DMS53 treated with DMSO at 0.1 percent for 48 hours (cell line): ENCODE measurements around the gene TNFRSF12A.

Source experiments
- DNase-seq: peaks from one replicate; lab custom pipeline; 2025; ENCODE audit not compliant: unreplicated experiment; lab: John Stamatoyannopoulos, UW

Gene TNFRSF12A

DNA sequence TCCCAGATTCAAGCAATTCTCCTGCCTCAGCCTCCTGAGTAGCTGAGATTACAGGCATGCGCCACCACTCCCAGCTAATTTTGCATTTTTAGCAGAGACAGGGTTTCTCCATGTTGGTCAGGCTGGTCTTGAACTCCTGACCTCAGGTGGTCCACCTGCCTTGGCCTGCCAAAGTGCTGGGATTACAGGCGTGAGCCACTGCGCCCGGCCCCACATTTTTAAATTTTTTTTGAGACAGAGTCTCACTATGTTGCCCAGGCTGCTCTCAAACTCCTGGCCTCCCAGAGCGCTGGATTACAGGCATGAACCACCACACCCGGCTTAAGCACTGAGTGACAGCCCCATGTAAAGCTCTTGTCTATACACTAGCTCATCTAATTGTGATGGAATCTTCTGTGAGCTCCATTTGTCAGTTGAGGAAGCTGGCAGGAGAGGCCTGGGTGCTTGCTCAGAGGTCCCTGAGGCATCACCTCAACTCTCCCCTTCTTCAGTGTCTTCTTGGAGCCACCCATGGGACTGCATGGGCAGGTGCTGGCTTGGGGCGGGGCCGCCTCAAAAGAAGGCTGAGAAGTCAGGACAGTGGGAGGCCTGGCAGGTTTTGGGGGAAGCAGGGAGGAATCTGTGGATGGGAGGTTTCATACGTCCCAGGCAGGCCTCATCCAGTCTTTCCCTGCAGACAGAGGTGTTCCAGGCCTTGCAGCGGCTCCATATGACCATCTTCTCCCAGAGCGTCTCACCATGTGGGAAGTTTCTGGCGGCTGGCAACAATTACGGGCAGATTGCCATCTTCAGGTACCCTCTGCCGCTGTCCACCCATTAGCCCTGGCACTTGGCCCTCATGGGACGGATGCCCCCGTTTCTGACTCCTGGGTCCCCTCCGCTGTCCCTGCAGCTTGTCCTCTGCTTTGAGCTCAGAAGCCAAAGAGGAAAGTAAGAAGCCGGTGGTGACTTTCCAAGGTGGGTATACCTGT is 5.1 kb downstream of the TNFRSF12A start:
- no peak for DNase-seq

- DNase-seq: no peak
These were observed 5.8 kb downstream of the TNFRSF12A start for GRCh38 chr16:3026003-3026378.

DNA sequence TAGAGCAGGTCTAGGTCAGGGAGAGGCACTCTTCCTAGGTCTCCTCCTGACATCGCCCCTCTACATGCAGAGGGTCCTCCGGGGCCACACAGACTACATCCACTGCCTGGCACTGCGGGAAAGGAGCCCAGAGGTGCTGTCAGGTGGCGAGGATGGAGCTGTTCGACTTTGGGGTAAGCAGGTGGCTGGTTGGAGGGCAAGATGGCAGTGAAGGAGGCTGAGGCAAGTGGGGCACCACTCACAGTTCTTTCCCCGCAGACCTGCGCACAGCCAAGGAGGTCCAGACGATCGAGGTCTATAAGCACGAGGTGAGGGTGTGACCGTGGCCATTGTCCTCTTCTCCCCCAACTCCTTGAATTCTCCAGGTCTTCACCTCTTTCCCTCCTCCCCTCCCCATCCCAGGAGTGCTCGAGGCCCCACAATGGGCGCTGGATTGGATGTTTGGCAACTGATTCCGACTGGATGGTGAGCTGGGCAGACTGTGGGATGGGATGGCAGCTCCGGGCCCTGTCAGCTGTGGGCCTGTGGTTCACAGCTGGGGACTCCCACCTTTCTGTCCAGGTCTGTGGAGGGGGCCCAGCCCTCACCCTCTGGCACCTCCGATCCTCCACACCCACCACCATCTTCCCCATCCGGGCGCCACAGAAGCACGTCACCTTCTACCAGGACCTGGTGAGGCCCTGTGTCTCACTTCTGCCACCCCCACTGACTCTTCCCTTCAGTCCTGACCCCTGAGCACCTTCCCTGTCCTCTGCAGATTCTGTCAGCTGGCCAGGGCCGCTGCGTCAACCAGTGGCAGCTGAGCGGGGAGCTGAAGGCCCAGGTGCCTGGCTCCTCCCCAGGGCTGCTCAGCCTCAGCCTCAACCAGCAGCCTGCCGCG is 6.7 kb downstream of the TNFRSF12A start:
- no peak for DNase-seq

DNA sequence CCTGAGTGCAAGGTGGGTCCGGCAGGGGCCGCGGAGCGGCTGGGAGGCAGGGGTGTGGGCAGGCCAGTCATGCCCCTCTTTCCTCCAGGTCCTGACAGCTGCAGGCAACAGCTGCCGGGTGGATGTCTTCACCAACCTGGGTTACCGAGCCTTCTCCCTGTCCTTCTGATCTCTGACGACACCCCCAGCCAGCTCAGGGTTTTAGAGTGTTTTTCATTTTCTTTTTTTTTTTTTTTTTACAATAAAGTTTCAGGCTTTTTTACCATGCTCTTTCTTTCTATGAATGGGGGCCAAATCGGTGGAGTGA is 7.3 kb downstream of the TNFRSF12A start:
- no peak for DNase-seq

- DNase-seq: peak; percentile 53
These were observed 8.0 kb downstream of the TNFRSF12A start for GRCh38 chr16:3027983-3028715.

DNA sequence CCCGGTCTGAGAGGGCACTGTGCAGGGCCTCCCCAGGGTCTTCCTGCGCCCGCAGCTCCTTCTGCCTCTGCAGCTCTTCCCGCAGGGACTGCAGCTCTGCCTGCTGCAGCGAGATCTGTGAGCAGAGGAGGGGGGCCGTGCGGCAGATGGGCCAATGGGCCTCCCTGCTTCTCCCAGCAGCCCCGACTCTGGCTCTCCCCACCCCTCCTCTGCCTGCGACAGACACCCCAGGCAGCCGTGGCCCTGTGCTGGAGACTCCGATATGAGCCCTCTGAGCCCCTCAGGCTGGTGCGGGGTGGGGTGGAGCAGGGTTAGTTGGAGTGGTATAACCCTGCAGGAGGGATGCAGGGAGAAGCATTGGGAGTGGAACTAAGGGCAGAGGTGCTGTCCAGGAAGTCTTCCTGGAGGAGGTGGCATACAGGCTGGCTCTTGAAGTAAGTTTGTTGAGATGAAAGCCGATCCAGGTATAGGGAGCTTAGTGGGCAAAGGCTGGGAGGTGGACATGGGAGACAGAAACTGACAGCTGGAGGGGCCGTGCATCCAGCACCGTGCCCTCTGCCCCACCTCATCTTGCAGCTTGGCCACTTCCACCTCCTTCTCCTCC is 8.7 kb downstream of the TNFRSF12A start:
- no peak for DNase-seq

DNA sequence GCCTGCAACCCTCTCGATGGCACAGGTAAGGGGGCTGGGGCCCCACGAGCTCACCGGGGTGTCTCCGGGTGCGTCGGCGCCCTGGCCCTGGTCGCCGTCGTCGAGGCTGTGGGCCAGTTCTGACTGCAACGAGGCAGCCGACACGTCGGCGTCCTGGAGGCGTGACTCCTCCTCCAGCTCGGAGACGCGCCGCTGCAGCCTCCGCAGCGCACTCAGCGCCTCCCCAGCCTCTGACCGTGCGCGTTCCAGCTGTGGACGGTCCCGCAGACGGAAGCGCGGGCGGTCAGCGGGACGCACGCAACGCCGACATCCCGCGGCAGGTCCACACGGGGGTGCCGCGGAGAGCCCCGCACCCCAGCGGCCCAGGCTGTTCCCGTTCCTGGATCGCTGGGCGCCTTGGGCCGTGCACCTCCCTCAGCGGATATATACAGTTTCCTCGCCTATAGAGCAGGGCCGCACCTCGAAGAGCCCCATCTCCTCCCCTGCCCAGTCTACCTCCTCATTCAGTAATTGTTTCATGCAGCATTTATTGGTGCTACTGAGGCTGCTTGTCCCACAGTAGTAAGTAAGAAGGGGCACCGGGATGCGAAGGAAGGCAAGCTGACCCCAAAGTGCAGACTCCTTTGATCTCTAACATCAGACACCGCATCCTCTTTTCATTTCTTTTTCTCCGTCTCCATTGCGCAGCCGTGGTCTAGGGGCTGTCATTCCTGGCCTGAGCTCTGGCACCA is 9.5 kb downstream of the TNFRSF12A start:
- DNase-seq: no peak

- no peak for DNase-seq
These were observed 10.3 kb downstream of the TNFRSF12A start for GRCh38 chr16:3030222-3031212.

- DNase-seq: no peak
These were observed 12.5 kb downstream of the TNFRSF12A start for GRCh38 chr16:3032624-3033023.

- no peak for DNase-seq
These were observed 15.3 kb downstream of the TNFRSF12A start for GRCh38 chr16:3035289-3035971.

DNA sequence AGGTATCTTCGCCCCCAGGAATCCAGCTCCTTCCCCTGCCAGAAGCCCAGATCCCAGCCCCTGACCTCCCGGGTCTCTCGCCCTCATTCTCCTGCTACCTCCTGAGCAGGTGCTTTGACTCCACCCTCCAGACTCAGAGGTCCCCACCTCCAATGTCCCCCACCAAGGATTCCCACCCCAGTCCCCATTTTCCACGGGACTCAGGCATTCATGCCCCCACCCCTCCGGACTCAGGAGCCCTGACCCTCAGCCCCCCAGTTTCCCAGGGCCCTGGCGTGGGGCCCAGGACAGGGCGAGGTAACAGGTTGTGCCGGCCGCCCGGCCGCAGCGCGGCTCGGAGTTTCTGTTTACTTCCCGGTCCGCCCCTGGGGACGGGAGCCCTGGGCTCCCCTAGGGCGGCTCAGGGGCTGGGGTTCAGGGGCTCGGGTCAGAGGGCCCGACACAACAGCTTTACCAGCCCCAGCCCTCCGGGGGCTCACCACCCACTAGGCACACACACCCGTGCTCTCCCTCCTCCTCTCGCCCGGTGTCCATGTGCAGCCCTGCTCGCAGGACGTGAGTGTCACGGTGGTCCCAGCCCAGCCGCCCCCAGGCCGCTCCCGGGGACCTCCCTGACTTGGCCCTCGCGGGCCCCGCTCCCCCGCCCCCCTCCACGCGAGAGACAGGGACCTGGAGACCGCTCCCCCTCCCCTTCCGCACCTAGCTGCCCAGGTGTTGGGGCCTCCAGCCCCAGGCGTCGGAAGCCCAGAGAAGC is 16.0 kb downstream of the TNFRSF12A start:
- DNase-seq: no peak

- DNase-seq: peak; percentile 7
These were observed 16.7 kb downstream of the TNFRSF12A start, which contains the start of gene BICDL2 for GRCh38 chr16:3036726-3037315. TSS of gene BICDL2 (minus strand) at chr16:3036944. CDS start at chr16:3035496, 1,448 bp downstream.

DNA sequence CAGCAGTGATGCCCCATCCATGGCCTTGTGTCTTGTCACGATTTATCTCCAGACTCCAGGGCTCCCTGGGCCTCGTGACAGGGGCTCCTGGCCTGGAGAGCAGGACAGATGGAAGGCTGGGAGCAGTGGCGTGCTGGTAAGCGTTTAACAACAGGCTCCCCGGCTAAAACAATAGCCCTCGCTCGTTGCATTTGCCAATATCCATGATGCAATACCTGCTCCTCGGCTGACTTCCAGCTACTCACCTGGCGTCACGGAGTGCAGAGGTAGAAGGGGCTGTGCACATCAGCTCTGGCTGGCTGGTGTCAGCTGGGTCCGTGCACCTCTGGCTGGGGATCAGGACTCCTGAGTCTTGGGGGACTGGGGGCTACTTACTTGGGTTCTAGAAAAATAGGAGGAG is 18.1 kb downstream of the TNFRSF12A start:
- DNase-seq: no peak

DNA sequence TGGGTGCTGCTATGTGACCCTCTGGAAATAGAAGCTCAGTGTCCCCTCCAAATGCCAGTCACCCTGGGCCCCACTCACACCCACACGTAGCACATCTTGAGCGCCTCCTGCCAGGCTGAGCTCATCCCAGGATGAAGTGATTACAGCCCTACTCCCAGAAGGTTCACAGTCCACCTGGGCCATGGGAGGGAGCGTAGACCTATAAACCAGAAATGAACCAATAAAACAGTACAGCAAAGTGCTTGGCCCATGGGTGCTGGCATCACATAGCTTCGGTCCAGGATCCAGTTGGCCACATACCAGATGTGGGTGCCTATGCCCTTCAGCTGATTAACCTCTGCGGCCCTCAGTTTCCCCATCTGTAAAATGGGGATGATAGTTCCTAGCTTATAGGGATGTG is 18.7 kb downstream of the TNFRSF12A start:
- DNase-seq: no peak

DNA sequence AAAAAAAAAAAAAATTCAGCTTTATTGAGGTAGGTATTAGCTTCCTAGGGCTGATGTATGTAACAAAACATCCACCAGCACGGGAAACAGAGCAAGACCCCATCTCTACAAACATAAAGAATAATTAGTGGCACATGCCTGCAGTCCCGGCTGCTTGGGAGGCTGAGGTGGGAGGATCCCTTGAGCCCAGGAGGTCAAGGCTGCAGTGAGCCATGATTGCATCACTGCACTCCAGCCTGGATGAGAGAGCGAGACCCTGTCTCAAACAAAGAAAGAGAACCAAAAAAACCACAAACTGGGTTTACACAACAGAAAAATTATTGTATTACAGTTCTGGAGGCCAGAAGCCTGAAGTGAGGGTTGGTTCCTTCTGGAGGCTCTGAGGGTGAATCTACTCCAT is 22.2 kb downstream of the TNFRSF12A start:
- no peak for DNase-seq

DNA sequence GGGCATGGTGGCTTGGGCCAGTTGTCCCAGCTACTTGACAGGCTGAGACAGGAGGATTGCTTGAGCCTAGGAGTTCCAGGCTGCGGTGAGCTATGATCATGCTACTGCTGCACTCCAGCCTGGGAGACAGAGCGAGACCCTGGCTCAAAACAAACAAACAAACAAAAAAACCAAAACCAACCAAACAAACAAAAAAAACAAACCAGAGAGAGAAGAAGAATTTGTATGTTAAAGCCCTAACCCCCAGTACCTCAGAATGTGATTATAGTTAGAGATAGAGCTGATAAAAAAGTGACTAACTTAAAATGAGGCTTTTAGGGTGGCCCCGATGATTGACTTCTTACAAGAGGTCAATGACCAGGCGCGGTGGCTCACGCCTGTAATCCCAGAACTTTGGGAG is 24.5 kb downstream of the TNFRSF12A start:
- no peak for DNase-seq
